Measurements from ENCODE around the gene RHOJ. TPM values are rescaled to one million over a fixed set of nuclear protein-coding genes. Genes with fewer than 3 reads are reported as not detected.

The RHOJ gene
- total and polyA plus RNA-seq, 2 of the 13 experiments (the other 11 are each of a cell fraction or from before 2014, with no cell fraction given), result 0.22 to 1.3 TPM

- H3K79me2 ChIP-seq (ENCODE audit: insufficient read depth, low read length), result no peaks in the 10 kb centered on the region
- H3K4me1 ChIP-seq (ENCODE audit: insufficient read depth, low read length), result no peaks in the 10 kb centered on the region
- ChIA-PET POLR2A (no interaction called here), CTCF (ENCODE audit: low intra/inter-chr PET ratio, low total read pairs) (interaction anchor here (2.5 to 2.8 kb wide), 2 partner anchors 101 to 1096 kb away, joined by 18 to 27 read pairs; no protein-coding TSS in a partner anchor)
- no peak for TF ChIP-seq FOXP1 (IDR thresholded peaks at IDR 0.05)
- TF ChIP-seq FOXP1 (CRISPR knock-in tag; IDR thresholded peaks at IDR 0.05), result no peak
- TF ChIP-seq ZNF501 (CRISPR knock-in tag; IDR thresholded peaks at IDR 0.05), result no peak
- TF ChIP-seq SIN3A (IDR thresholded peaks at IDR 0.05; ENCODE audit: borderline replicate concordance, low read depth, low read length), result no peak
- TF ChIP-seq ZNF441 (CRISPR knock-in tag; IDR thresholded peaks at IDR 0.05; ENCODE audit: borderline replicate concordance), result no peak
- TF ChIP-seq ZNF674 (CRISPR knock-in tag; IDR thresholded peaks at IDR 0.05; ENCODE audit: low read depth), result no peak
- no peak for TF ChIP-seq ZBTB26 (CRISPR knock-in tag; IDR thresholded peaks at IDR 0.05; ENCODE audit: borderline replicate concordance)
- DNase-seq (ENCODE audit: low spot score), result no peak
- H3K27ac ChIP-seq (ENCODE audit: extremely low read length, insufficient read depth, low read length), result no peak overlapping the region
- in situ Hi-C loops (cut with HindIII; ENCODE audit: extremely low pct_ligation_motif_present, low pct_unique_long_range_greater_than_20kb), result loop anchor here (5.0 to 10.0 kb wide), 3 partner anchors 98 to 1113 kb away; partner anchors contain the start of gene KCNH5
- H3K4me2 ChIP-seq (ENCODE audit: low read depth, low read length), result no peak overlapping the region
- no peaks in the 10 kb centered on the region for H3K36me3 ChIP-seq (replicated peaks in 1 of 2; ENCODE audit: control insufficient read depth in 1 of 2, insufficient read depth in 2 of 2, low read length in 2 of 2)
- 27% methylated on average over 3 of the region's 3 CpGs for WGBS (ENCODE audit: low lambda C conversion rate)
- no peaks in the 10 kb centered on the region for H4K20me1 ChIP-seq (ENCODE audit: insufficient read depth, low read length)
- intact Hi-C loops (cut with micrococcal nuclease; ENCODE audit: unreplicated experiment), result loop anchor here (1.0 to 10.0 kb wide), 2 partner anchors 231 to 1112 kb away; partner anchors contain the start of gene KCNH5
- no peak overlapping the region for H2AFZ ChIP-seq (ENCODE audit: low read length)
- no peak for FAIRE-seq
- no peak overlapping the region for H3K9ac ChIP-seq (ENCODE audit: insufficient read depth, low read depth, low read length)
- H3K27me3 ChIP-seq (ENCODE audit: control insufficient read depth in 1 of 2, insufficient read depth in 2 of 2, low read length in 2 of 2), result no peaks in the 10 kb centered on the region
- no peaks in the 10 kb centered on the region for H3K9me3 ChIP-seq (ENCODE audit: low read length)
- no peak overlapping the region for H3K4me3 ChIP-seq (replicated peaks in 1 of 3; ENCODE audit: insufficient read depth in 1 of 3, low read depth in 2 of 3, low read length in 3 of 3)
- no peak for ATAC-seq
- no TSS peak for BruUV-seq (replicated peaks)
Observed at GRCh38 chr14:63275611-63276010, 71.4 kb downstream of the RHOJ start.

- in situ Hi-C loops (cut with HindIII; ENCODE audit: extremely low pct_ligation_motif_present, low pct_unique_long_range_greater_than_20kb), result loop anchor here (5.0 to 10.0 kb wide), 3 partner anchors 99 to 1114 kb away; partner anchors contain the start of gene KCNH5
- no peak for ATAC-seq
- intact Hi-C loops (cut with micrococcal nuclease; ENCODE audit: unreplicated experiment), result loop anchor here (1.0 to 10.0 kb wide), 2 partner anchors 231 to 1113 kb away; partner anchors contain the start of gene KCNH5
- TF ChIP-seq TEAD3 (CRISPR knock-in tag; optimal IDR thresholded peaks at IDR 0.05; ENCODE audit: borderline replicate concordance), result no peak
- TF ChIP-seq KLF13 (CRISPR knock-in tag; IDR thresholded peaks at IDR 0.05), result no peak
- no peak for TF ChIP-seq ASH2L (IDR thresholded peaks at IDR 0.05; ENCODE audit: insufficient read length, low read depth, low read length)
- no peak for TF ChIP-seq NCOA1 (CRISPR knock-in tag; IDR thresholded peaks at IDR 0.05)
- TF ChIP-seq ZNF563 (CRISPR knock-in tag; IDR thresholded peaks at IDR 0.05), result no peak
- TF ChIP-seq SNAI1 (CRISPR knock-in tag; IDR thresholded peaks at IDR 0.05; ENCODE audit: borderline replicate concordance), result no peak
- no peak for TF ChIP-seq ZBTB4 (CRISPR knock-in tag; IDR thresholded peaks at IDR 0.05; ENCODE audit: borderline replicate concordance)
- TF ChIP-seq AKAP8 (CRISPR knock-in tag; IDR thresholded peaks at IDR 0.05), result no peak
- no peak for TF ChIP-seq ZNF282 (IDR thresholded peaks at IDR 0.05; ENCODE audit: partially characterized antibody)
Observed at GRCh38 chr14:63276016-63276415, 71.8 kb downstream of the RHOJ start.

More at GRCh38 chr14:63276016-63276415, 71.8 kb downstream of the RHOJ start:
- H3K4me1 ChIP-seq (ENCODE audit: insufficient read depth, low read length), result no peaks in the 10 kb centered on the region
- BruUV-seq (replicated peaks), result no TSS peak
- H3K9me3 ChIP-seq (ENCODE audit: low read length), result no peaks in the 10 kb centered on the region
- DNase-seq (ENCODE audit: low spot score) (no peak), FAIRE-seq (no peak)
- no peaks in the 10 kb centered on the region for H3K79me2 ChIP-seq (ENCODE audit: insufficient read depth, low read length)
- 0% methylated on average over 2 of the region's 4 CpGs for WGBS (ENCODE audit: low lambda C conversion rate)
- no peak overlapping the region for H3K9ac ChIP-seq (ENCODE audit: insufficient read depth, low read depth, low read length)
- H3K27me3 ChIP-seq (ENCODE audit: control insufficient read depth in 1 of 2, insufficient read depth in 2 of 2, low read length in 2 of 2), result no peaks in the 10 kb centered on the region; a peak in 1 of 5 replicates
- H4K20me1 ChIP-seq (ENCODE audit: insufficient read depth, low read length), result no peaks in the 10 kb centered on the region
- no peak overlapping the region for H2AFZ ChIP-seq (ENCODE audit: low read length)
- ChIA-PET POLR2A (no interaction called here), CTCF (ENCODE audit: low intra/inter-chr PET ratio, low total read pairs) (interaction anchor here (0.8 to 2.8 kb wide), 4 partner anchors 101 to 1382 kb away, joined by 3 to 27 read pairs (median 18); no protein-coding TSS in a partner anchor)
- H3K4me3 ChIP-seq (replicated peaks in 1 of 3; ENCODE audit: insufficient read depth in 1 of 3, low read depth in 2 of 3, low read length in 3 of 3), result no peak overlapping the region
- no peaks in the 10 kb centered on the region for H3K36me3 ChIP-seq (replicated peaks in 1 of 2; ENCODE audit: control insufficient read depth in 1 of 2, insufficient read depth in 2 of 2, low read length in 2 of 2)
- H3K4me2 ChIP-seq (ENCODE audit: low read depth, low read length), result no peak overlapping the region
- H3K27ac ChIP-seq (ENCODE audit: extremely low read length, insufficient read depth, low read length), result no peak overlapping the region
